Stimulated activated CD8-positive, alpha-beta memory T cell treated with anti-CD3 and anti-CD28 coated beads, Interleukin-15, amount 100 ng/mL, for 48 hours (primary cell): ENCODE results near the gene PTAFR.
"Not testable (repeated sequence)": the region's sequence is repeated elsewhere in the genome, so short reads cannot be mapped to it uniquely, and the experiment has no call there.

Source experiments
- DNase-seq, 2 donors: peaks; one replicate each; pipeline ENCODE4 v3.0.0-alpha.2; 2020; ENCODE audit warnings: low read depth in 2 of 2

The PTAFR gene

GRCh38 chr1:28145728-28146127, 30.8 kb downstream of the PTAFR start:
- DNase-seq = no peak

GRCh38 chr1:28144203-28145135, 32.0 kb downstream of the PTAFR start:
- peak; percentile 11 to 18 for DNase-seq

GRCh38 chr1:28143496-28144202, 32.8 kb downstream of the PTAFR start:
- no peak for DNase-seq

DNA sequence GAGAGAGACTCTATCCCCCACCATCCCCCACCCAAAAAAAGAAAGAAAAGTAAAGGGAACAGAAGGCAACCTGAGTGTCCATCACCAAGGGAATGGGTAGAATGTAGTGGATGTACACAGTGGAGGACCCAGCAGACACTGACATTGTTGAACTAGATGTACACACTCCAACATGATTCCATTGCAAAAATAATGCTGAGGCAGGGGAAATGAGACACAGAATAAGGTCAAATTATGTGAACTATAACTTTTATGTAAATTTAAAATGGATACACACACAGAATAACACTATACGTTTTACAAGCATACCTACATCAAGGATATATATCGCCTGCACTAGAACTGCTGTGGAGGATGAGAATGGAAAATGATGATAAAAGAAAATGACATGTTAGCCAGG, 34.8 kb downstream of the PTAFR start:
- no peak for DNase-seq

GRCh38 chr1:28139866-28140265, 36.6 kb downstream of the PTAFR start:
- not testable (repeated sequence) for DNase-seq

DNA sequence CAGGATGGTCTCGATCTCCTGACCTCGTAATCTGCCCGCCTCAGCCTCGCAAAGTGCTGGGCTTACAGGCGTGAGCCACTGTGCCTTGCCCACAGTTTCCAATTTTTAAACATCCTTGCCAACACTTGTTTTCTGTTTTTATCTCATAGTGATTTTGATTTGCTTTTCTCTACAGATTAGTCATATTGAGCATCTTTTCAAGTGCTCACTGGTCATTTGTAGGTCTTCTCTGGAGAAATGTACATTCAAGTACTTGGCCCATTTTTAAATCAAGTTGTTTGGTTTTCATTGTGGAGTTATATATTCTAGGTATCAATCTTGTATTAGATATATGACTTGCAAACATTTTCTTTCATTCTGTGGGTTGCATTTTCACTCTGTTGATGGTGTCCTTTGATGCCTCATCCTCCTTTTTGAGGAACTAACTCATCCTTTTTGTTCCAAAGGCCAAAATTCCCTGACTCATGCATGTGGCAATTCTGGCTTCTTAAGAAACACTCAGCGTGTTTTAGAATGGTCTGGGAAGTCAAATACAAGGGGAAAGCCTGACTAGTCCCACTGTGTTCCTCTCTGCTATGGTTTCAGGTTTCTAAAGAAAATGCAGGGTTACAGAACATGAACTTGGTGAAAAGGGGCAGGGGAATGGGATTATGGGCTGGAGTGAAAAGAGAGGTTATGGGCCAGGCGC, 37.3 kb downstream of the PTAFR start:
- no peak for DNase-seq

DNA sequence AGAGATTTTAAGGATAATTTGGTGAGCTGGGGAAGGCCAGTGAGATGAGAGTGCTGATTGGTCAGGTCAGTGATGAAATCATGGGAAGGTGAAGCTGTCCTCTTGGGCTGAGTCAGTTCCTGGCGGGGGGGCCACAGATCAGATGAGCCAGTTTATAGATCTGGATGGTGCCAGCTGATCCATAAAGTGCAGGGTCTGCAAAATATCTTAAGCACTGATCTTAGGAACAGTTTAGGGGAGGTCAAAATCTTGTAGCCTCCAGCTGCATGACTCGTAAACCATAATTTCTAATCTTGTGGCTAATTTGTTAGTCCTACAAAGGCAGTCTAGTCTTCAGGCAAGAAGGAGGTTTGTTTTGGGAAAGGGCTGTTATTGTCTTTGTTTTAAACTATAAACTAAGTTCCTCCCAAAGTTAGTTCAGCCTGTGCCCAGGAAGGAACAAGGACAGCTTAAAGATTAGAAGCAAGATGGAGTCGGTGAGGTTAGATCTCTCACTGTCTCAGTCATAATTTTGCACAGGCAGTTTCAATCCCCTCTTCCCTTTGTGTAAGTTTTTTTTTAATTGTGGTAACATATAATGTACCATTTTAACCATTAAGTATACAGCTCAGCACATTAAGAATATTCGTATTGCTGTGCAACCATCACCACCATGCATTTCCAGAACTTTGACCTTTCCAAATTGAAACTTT, 39.4 kb downstream of the PTAFR start:
- DNase-seq = no peak

- DNase-seq = no peak
Observed at GRCh38 chr1:28136169-28136921, 40.1 kb downstream of the PTAFR start.

- no peak for DNase-seq
Observed at GRCh38 chr1:28135371-28136168, 40.9 kb downstream of the PTAFR start.

DNA sequence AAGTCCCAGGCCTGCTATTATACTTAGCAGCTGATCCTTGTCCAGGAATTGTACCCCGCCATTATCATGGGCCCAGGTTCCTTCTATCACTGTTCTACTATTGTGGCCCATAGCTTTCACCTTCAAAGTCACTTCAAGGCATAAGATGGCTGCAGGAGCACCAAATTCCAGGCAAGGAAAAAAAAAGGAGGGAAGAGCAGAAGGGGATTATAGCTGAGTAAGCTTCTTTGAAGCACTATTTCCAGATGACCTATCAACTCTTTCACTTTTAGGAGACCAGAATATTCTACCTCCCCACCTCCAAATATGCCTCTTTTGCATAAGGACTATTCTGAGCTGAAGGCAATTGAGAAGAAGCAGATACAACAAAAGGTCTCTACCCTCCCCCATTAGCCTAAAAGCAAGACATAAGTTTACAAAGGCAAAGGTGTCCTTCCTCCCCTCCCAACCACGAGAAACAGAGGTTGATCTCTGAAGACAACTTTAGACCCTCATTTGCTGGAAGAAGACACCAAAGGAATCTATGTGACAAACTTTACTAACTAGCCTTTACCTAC, 41.8 kb downstream of the PTAFR start:
- DNase-seq = no peak

DNA sequence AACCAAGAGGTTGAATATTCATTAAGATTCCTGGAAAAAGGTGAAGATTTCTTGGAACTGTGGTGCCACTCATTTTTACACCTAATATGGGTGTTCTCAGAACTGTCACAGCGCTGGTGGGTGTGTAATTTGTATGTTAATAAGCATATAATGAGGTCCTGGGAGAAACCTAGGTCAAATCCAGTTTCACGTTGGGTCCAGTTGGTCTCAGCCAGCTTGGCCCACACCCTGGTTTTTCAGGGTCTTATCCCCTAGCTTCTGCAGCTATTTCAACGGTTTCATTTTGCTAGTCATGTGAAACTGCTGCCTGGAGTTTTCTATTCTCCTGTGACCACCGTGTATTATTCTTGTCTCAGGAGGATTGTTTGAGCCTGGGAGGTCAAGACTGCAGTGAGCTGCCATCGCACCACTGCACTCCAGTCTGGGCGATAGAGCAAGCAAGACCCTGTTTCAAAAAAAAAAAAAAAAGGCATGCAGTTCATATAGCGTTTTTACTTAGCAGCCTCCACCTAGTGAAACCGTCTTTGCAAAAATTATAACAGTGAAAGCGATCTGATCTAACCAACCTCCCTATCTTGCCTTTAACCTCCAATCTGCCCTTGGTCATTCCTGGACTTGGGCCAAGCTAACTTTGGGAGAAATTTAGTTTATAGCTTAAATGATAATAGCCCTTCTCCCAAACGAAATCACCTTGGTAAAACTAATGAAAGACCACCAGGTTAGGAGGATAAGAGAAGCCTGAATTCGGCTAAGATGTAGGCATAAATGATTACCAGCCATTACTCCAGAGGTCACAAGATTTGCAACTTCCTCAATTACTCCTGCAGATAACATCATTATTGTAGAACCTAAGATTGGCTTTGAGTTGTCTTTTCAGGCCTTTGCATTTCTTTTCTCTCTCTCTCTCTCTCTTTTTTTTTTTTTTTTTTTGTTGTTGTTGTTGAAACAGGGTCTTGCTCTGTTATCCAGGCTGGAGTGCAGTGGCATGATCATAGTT, 44.0 kb downstream of the PTAFR start:
- DNase-seq = no peak

DNA sequence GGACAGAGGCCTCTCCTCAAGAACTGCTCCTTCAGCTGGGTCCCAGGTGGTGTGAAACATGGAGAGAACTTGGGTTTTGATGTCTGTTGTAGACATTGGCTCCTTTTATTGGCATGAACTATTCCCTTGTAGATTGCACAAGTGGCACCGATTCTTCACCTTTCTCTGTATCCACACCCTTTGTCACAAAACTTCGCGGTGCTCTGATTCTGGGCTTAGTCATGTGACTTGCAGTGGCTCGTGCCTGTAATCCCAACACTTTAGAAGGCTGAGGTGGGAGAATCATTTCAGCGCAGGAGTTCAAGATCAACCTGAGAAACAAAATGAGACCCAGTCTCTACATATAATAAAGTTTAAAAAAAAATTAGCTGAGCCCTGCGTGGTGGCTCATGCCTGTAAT, 45.6 kb downstream of the PTAFR start:
- DNase-seq = no peak

GRCh38 chr1:28129150-28129549, 47.3 kb downstream of the PTAFR start:
- DNase-seq = no peak

- no peak for DNase-seq
Observed at GRCh38 chr1:28127617-28128257, 48.8 kb downstream of the PTAFR start.

DNA sequence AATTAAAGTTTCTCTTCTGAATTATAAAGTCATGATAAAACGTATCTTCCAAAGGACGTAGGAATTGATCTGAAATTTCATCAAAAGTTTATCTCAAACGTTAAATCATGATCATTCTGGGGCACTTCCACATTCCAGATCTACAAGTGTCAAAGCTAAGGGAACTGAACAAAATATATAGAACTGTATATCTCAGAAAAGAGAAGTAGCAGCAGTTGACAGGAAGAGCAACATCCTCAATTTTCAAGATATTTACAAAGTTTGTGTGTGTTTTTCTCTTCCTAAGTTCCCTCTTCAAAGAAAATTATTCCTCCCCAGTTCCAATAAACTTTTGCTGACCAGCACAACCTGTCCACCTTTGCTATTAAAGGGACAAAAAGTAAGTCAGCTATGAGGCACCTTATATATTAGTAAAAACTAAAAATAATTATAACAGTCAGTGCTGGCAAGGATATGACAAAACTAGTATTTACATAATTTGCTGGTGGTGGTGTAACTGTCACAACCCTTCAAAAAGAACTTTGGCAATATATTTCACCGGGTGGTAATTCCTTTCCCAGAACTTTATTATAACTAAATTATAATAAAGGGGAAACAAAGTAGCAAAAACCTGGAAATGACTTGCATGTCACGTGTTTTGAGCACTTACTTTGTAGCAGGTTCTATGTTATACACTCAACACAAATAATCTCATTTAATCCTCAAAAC, 49.6 kb downstream of the PTAFR start:
- DNase-seq = no peak

- DNase-seq = no peak
Observed at GRCh38 chr1:28126212-28126611, 50.3 kb downstream of the PTAFR start.

- DNase-seq = no peak
Observed at GRCh38 chr1:28123461-28123961, 53.0 kb downstream of the PTAFR start.
